Measurements from ENCODE around the gene ST3GAL5. TPM values are rescaled to one million over a fixed set of nuclear protein-coding genes. Genes with fewer than 3 reads are reported as not detected.
A peak's percentile ranks its signal among the peaks of the same experiment; 100 is the strongest.

Gene ST3GAL5
- total and polyA plus RNA-seq, 2 donors (not counting 1 experiment from before 2014, with no cell fraction given): 42.6 to 94.3 TPM

- Mint-ChIP-seq H3K27ac (peak overlapping the region; percentile 61), H3K9me3 (ENCODE audit: insufficient read depth) (no peaks in the 10 kb centered on the region), H3K4me1 (peaks cover 28% of the 10 kb centered on the region), H3K4me3 (no peak overlapping the region), H3K27me3 (no peaks in the 10 kb centered on the region)
- intact Hi-C loops (cut with micrococcal nuclease): no loop called here
- Histone ChIP-seq H3K79me2 (ENCODE audit: control insufficient read depth, insufficient read depth, low read length) (peaks cover 7% of the 10 kb centered on the region), H4K20me1 (ENCODE audit: control insufficient read depth, insufficient read depth, low read length, poor library complexity, severe bottlenecking) (no peaks in the 10 kb centered on the region), H3K9ac (ENCODE audit: low read length) (no peak overlapping the region), H3K4me2 (replicated peaks; ENCODE audit: low read depth, low read length, poor library complexity, severe bottlenecking) (no peak overlapping the region), H3K27me3 (replicated peaks in 1 of 4; ENCODE audit: control extremely low read depth in 1 of 4, control insufficient read depth in 3 of 4, insufficient read depth in 4 of 4, low read length in 3 of 4) (no peaks in the 10 kb centered on the region), H3K9me3 (ENCODE audit: control extremely low read depth in 1 of 3, control insufficient read depth in 2 of 3, insufficient read depth in 1 of 3, low read length in 2 of 3) (peaks cover 0 to 5% (median 3%) of the 10 kb centered on the region in 3 donors), H2AFZ (ENCODE audit: insufficient read depth, low read depth, low read length, poor library complexity, severe bottlenecking) (no peak overlapping the region), H3K4me3 (ENCODE audit: control extremely low read depth in 1 of 5, extremely low read depth in 1 of 5, insufficient read depth in 1 of 5, low read depth in 2 of 5, low read length in 4 of 5) (no peak overlapping the region), H3K27ac (ENCODE audit: low read length in 2 of 2) (no peak overlapping the region), H3K4me1 (ENCODE audit: control insufficient read depth in 2 of 2, insufficient read depth in 2 of 2, low read length in 2 of 2) (peaks cover 3 to 10% of the 10 kb centered on the region in 2 donors), H3K36me3 (replicated peaks in 1 of 2; ENCODE audit: control extremely low read depth in 1 of 2, control insufficient read depth in 1 of 2, extremely low read depth in 1 of 2, insufficient read depth in 2 of 2, low read length in 1 of 2) (peaks cover 2 to 33% of the 10 kb centered on the region in 2 experiments)
- ATAC-seq (ENCODE audit: low read depth) (no peak), DNase-seq (no peak)
- ChIA-PET POLR2A (no interaction called here), CTCF (interaction anchor here (0.9 to 3.1 kb wide), 6 partner anchors 10 to 240 kb away, joined by 3 to 17 read pairs (median 4); partner anchors contain the start of gene ST3GAL5)
- WGBS (ENCODE audit: insufficient coverage): 99% methylated on average over 7 of the region's 10 CpGs
- TF ChIP-seq, protein P1, sequence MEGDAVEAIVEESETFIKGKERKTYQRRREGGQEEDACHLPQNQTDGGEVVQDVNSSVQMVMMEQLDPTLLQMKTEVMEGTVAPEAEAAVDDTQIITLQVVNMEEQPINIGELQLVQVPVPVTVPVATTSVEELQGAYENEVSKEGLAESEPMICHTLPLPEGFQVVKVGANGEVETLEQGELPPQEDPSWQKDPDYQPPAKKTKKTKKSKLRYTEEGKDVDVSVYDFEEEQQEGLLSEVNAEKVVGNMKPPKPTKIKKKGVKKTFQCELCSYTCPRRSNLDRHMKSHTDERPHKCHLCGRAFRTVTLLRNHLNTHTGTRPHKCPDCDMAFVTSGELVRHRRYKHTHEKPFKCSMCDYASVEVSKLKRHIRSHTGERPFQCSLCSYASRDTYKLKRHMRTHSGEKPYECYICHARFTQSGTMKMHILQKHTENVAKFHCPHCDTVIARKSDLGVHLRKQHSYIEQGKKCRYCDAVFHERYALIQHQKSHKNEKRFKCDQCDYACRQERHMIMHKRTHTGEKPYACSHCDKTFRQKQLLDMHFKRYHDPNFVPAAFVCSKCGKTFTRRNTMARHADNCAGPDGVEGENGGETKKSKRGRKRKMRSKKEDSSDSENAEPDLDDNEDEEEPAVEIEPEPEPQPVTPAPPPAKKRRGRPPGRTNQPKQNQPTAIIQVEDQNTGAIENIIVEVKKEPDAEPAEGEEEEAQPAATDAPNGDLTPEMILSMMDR (IDR thresholded peaks at IDR 0.05): no peak
- TF ChIP-seq EZH2 (IDR thresholded peaks at IDR 0.05; ENCODE audit: borderline replicate concordance, insufficient read depth, low read depth, low read length, poor library complexity, severe bottlenecking): no peak
These were observed 49.3 kb downstream of the ST3GAL5 start for GRCh38 chr2:85839461-85839860.

DNA sequence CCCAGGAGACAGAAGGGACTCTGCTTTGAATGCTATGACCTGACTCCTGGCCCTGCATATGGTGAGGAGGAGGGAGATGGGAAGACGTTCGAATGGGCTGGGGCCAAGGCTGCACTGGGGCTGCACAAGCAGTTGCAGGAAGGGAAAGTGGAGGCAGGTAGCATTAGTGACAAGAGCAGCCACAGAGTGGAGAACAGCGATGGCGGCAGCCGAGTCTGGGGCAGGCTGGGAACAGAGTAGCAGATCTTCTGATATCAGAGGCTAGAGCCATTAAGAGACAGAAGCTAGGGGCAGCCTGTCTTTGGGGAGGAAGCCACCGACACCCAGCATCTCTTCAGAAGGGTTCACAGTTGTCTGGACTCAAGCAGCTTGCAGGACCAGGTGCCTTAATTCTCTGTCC is 50.1 kb downstream of the ST3GAL5 start:
- Mint-ChIP-seq H3K4me3 (no peak overlapping the region), H3K27ac (peak overlapping the region; percentile 28), H3K4me1 (peaks cover 28% of the 10 kb centered on the region), H3K27me3 (no peaks in the 10 kb centered on the region), H3K9me3 (ENCODE audit: insufficient read depth) (no peaks in the 10 kb centered on the region)
- Histone ChIP-seq H2AFZ (ENCODE audit: insufficient read depth, low read depth, low read length, poor library complexity, severe bottlenecking) (no peak overlapping the region), H3K9me3 (ENCODE audit: control extremely low read depth in 1 of 3, control insufficient read depth in 2 of 3, insufficient read depth in 1 of 3, low read length in 2 of 3) (peaks cover 0 to 5% (median 2%) of the 10 kb centered on the region in 3 donors), H3K79me2 (ENCODE audit: control insufficient read depth, insufficient read depth, low read length) (peaks cover 3% of the 10 kb centered on the region), H3K4me3 (ENCODE audit: control extremely low read depth in 1 of 5, extremely low read depth in 1 of 5, insufficient read depth in 1 of 5, low read depth in 2 of 5, low read length in 4 of 5) (no peak overlapping the region), H3K4me2 (replicated peaks; ENCODE audit: low read depth, low read length, poor library complexity, severe bottlenecking) (no peak overlapping the region), H3K27me3 (replicated peaks in 1 of 4; ENCODE audit: control extremely low read depth in 1 of 4, control insufficient read depth in 3 of 4, insufficient read depth in 4 of 4, low read length in 3 of 4) (no peaks in the 10 kb centered on the region), H3K27ac (ENCODE audit: low read length in 2 of 2) (peak overlapping the region in 1 of 2 donors; percentile 16), H3K4me1 (ENCODE audit: control insufficient read depth in 2 of 2, insufficient read depth in 2 of 2, low read length in 2 of 2) (peaks cover 3 to 10% of the 10 kb centered on the region in 2 donors), H4K20me1 (ENCODE audit: control insufficient read depth, insufficient read depth, low read length, poor library complexity, severe bottlenecking) (no peaks in the 10 kb centered on the region), H3K9ac (ENCODE audit: low read length) (no peak overlapping the region), H3K36me3 (replicated peaks in 1 of 2; ENCODE audit: control extremely low read depth in 1 of 2, control insufficient read depth in 1 of 2, extremely low read depth in 1 of 2, insufficient read depth in 2 of 2, low read length in 1 of 2) (peaks cover 2 to 25% of the 10 kb centered on the region in 2 experiments)
- DNase-seq: no peak
- POLR2A ChIA-PET: interaction anchor here (1.9 kb wide), 1 partner anchor 13 kb away, joined by 5 read pairs; no protein-coding TSS in a partner anchor
- 98% methylated on average over 6 of the region's 6 CpGs for WGBS (ENCODE audit: insufficient coverage)
- intact Hi-C loops (cut with micrococcal nuclease): no loop called here
- TF ChIP-seq, protein P1 (IDR thresholded peaks at IDR 0.05): no peak
- TF ChIP-seq EZH2 (IDR thresholded peaks at IDR 0.05; ENCODE audit: borderline replicate concordance, insufficient read depth, low read depth, low read length, poor library complexity, severe bottlenecking): no peak
- no peak for ATAC-seq (ENCODE audit: low read depth)
- CTCF ChIA-PET: interaction anchor here (0.6 to 3.0 kb wide), 5 partner anchors 12 to 241 kb away, joined by 3 to 13 read pairs (median 4); partner anchors contain the start of gene ST3GAL5

Measured in B cell (primary cell).